Left lung (tissue), 10 donors: ENCODE measurements around the gene FUT3. TPM values are rescaled to one million over a fixed set of nuclear protein-coding genes. Genes with fewer than 3 reads are reported as not detected.
"Not testable (repeated sequence)": the region's sequence is repeated elsewhere in the genome, so short reads cannot be mapped to it uniquely, and the experiment has no call there.

ENCODE experiments used
- ATAC-seq: fragments of 200-7000 bp; cut with Tn5 transposase; one replicate; pipeline ENCODE4 v1.9.1; 2020; ENCODE audit warnings: moderate library complexity
- DNase-seq, 4 donors: peaks; one replicate each; pipeline ENCODE4 v3.0.0-alpha.2; 2013 to 2020
- H3K27ac ChIP-seq, 2 donors: fragments of 200-600 bp; sonication (generic) in 1 of 2; one replicate each; pipeline versions ENCODE4 v1.5.0 to v1.8.0; 2020 to 2021
- H3K27me3 ChIP-seq, 2 donors: fragments of 200-600 bp; sonication (generic) in 1 of 2; one replicate each; pipeline versions ENCODE4 v1.5.0 to v1.8.0; 2020 to 2021
- H3K36me3 ChIP-seq, 2 donors: fragments of 200-600 bp; sonication (generic) in 1 of 2; one replicate each; pipeline versions ENCODE4 v1.5.0 to v1.8.0; 2020 to 2021
- H3K4me1 ChIP-seq, 2 donors: fragments of 200-600 bp; one replicate each; pipeline ENCODE4 v1.8.0; 2021
- H3K4me3 ChIP-seq, 2 donors: fragments of 200-600 bp; sonication (generic) in 1 of 2; one replicate each; pipeline versions ENCODE4 v1.5.0 to v1.8.0; 2020 to 2021; ENCODE audit warnings: mild to moderate bottlenecking in 1 of 2
- H3K9me3 ChIP-seq, 2 donors: fragments of 200-600 bp; sonication (generic) in 1 of 2; one replicate each; pipeline versions ENCODE4 v1.5.0 to v1.8.0; 2020 to 2021
- intact Hi-C, 2 donors: fragments of 100-400 bp; cut with DNase I; formaldehyde crosslinking; loops; one replicate each; pipeline versions ENCODE4 v1.11.2 to v1.14.2; 2022
- polyA plus RNA-seq, 6 donors: library from polyadenylated mRNA; unstranded; fragments of 120-200 nt; gene quantifications; one replicate each; pipeline ENCODE4 v1.2.1, GENCODE V29; 2013; ENCODE audit not compliant: insufficient read length in 6 of 6
- total RNA-seq, 2 donors: library from RNA; stranded (reverse); fragmentation: NEBNext Ultra II Directional; extraction: Animal tissue kit (Norgen Biotek cat#: 25700); gene quantifications; one replicate each; pipeline ENCODE4 v1.2.1, GENCODE V29; 2021
- TF ChIP-seq, protein P1 (sequence below), 2 donors: fragments of 200-600 bp; sonication (generic) in 1 of 2; IDR thresholded peaks; one replicate each; pipeline versions ENCODE4 v1.5.0 to v1.8.0; 2021; ENCODE audit warnings: antibody characterized with exemption in 2 of 2
- donor health status: DM: no; HTN: yes; CAD: no.
- donor health status: DM: no; HTN: no; CAD: no.

The FUT3 gene
- total and polyA plus RNA-seq, 8 donors = 0.28 to 31.4 (median 0.51) TPM; not detected in 2

DNA sequence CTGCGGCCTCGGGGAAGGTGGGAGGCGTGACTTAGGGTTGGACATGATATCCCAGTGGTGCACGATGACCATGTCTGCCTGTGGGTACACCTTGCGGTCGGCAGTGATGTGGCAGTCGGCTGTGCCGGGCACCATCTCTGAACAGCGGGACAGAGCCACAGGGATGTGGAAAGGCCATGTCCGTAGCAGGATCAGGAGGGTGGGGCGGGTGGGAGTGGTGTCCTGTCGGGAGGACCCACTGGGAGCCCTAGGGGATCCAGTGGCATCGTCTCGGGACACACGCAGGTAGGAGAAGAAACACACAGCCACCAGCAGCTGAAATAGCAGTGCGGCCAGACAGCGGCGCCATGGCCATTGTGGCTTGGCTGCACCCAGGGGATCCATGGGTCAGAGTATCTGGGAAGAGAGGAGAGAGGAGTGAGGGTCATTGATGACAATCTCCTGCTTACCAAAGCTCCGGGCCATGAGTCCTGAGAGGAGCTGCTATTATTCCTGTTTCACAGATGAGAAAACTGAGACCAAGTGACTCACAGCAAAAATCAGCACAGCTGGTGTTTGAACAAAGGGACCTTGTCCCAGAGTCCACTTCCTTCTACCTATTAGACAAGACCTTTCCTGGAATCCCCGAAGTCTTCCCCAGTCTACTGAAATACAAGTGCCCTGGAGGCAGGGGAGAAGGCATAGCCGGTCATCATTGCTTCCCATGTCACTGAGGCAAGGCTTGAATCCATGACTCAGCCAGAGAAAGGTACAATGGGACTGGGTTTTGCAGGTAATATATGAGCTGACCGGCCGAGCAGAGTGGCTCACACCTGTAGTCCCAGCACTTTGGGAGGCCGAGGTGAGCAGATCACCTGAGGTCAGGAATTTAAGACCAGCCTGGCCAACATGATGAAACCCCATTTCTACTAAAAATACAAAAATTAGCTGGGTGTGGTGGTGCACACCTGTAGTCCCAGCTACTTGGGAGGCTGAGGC lies 6.5 kb downstream of the FUT3 start:
- intact Hi-C loops = no loop called here
- Histone ChIP-seq H3K4me3 (no peak overlapping the region), H3K4me1 (peaks cover 0 to 1% of the 10 kb centered on the region in 2 donors), H3K27ac (no peak overlapping the region), H3K9me3 (no peaks in the 10 kb centered on the region), H3K27me3 (no peaks in the 10 kb centered on the region), H3K36me3 (no peaks in the 10 kb centered on the region)
- DNase-seq (no peak), ATAC-seq (no peak)
- TF ChIP-seq, protein P1, sequence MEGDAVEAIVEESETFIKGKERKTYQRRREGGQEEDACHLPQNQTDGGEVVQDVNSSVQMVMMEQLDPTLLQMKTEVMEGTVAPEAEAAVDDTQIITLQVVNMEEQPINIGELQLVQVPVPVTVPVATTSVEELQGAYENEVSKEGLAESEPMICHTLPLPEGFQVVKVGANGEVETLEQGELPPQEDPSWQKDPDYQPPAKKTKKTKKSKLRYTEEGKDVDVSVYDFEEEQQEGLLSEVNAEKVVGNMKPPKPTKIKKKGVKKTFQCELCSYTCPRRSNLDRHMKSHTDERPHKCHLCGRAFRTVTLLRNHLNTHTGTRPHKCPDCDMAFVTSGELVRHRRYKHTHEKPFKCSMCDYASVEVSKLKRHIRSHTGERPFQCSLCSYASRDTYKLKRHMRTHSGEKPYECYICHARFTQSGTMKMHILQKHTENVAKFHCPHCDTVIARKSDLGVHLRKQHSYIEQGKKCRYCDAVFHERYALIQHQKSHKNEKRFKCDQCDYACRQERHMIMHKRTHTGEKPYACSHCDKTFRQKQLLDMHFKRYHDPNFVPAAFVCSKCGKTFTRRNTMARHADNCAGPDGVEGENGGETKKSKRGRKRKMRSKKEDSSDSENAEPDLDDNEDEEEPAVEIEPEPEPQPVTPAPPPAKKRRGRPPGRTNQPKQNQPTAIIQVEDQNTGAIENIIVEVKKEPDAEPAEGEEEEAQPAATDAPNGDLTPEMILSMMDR (IDR thresholded peaks at IDR 0.05) = no peak

DNA sequence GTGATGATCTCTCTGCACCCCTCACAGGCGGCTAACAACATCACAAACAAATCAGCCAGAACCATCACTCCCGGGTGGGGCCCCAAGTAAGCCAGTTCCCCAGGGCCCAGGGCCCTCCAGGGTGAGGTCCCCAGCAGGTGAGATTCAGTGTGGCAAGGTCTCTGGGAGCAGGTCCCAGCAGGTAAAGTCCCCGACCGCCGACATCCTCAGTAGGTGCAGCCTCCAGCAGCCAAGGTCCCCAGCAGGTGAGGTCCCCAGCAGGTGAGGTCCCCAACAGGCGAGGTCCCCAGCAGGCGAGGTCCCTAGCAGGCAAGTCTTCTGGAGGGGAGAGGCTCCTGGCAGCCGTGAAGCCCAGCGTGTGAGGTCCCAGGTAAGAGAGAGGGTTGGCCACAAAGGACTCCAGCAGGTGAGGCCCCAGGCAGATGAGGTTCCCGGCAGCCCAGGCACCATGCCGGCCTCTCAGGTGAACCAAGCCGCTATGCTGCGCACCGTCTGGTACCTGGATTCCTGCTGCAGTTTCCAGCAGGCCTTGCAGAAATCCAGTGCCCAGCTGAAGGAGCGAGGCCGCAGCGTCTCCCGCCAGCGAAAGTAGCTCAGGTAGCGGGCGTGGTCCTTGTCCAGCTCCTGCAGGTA lies 7.8 kb downstream of the FUT3 start:
- DNase-seq (no peak), ATAC-seq (no peak)
- peaks cover 0 to 2% of the 10 kb centered on the region in 2 donors for H3K27me3 ChIP-seq
- H3K4me3 ChIP-seq = no peak overlapping the region
- intact Hi-C loops = no loop called here
- no peak overlapping the region for H3K27ac ChIP-seq
- no peaks in the 10 kb centered on the region for H3K36me3 ChIP-seq
- H3K9me3 ChIP-seq = no peaks in the 10 kb centered on the region
- TF ChIP-seq, protein P1 (IDR thresholded peaks at IDR 0.05) = no peak
- H3K4me1 ChIP-seq = peaks cover 0 to 7% of the 10 kb centered on the region in 2 donors

DNA sequence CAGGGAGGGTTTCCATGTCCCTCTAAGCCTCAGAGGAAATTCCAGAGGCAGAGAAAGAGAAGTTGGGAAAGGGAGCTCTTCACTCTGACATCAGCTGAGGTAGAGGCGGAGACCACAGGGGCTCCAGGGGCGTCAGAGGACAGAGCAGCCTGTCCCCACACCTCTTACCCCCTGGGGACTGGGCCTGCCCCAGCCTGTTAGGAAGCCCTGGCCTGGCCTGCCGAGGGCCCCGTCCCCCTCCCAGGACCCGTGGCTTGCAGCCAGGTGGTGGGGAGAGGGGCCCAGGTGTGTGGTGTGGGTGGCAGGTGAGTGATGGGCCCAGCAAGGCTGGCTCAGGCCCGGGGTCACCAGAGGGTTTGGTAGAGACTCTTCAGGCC lies 9.5 kb downstream of the FUT3 start:
- DNase-seq, H3K4me1 ChIP-seq, H3K9me3 ChIP-seq, ATAC-seq, H3K4me3 ChIP-seq, H3K36me3 ChIP-seq, H3K27ac ChIP-seq, intact Hi-C loops: not testable (repeated sequence)
- peaks cover 0 to 11% of the 10 kb centered on the region in 2 donors for H3K27me3 ChIP-seq

DNA sequence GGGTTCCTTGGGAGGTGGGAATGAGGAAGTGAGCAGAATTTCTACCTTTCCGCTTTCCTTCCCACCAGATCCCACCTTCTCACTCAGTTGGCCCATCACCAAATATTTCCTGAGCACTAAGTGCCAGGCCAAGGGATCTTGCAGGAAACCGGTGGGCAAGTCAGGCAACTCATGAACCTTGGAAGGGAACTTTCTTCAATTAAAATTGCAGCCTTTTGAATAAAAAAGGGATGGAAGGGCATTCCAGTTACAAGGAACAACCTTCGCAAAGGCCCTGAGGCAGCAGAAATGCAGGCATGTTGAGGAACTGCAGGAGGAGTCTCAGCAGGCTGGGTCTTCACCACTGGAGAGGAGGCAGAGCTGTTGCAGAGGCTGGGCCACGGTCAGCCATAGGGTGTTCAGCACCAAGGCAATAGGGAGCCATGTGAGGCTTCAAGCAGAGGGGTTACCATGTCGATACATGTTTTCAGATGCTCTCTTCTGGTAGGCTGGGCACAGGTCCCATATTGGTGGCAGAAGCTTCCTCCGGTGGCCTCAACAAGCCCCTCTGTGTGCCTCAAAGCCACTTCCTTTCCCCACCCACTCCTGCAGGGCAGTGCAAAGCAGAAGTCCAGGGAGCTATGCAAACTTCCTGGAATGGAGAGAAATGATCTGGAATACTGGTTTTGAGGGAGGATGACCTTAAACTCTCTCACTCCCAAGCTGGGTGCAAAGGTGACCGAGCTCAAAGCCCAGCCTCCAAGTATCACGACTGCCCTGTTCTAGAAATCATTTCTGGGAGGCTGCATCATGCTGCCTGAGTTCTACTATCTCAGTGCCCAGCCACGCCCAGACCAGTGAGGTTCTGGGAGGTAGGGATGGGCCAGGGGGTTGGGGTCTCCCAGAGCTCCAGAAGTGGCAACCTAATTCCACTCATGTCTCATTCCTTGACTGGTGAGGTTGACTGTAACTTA lies 11.9 kb downstream of the FUT3 start, which contains the start of gene FUT6:
Gene FUT6, minus strand, starts transcription at position 638 of the 953 bp plus-strand sequence. CDS start 7,135 bp downstream, outside the sequence.
- Histone ChIP-seq H3K4me1 (peaks cover 0 to 7% of the 10 kb centered on the region in 2 donors), H3K36me3 (no peaks in the 10 kb centered on the region), H3K4me3 (no peak within 1 kb of the TSS), H3K9me3 (no peaks in the 10 kb centered on the region), H3K27me3 (peaks cover 0 to 15% of the 10 kb centered on the region in 2 donors), H3K27ac (no peak within 1 kb of the TSS)
- ATAC-seq (no peak), DNase-seq (no peak)
- TF ChIP-seq, protein P1 (IDR thresholded peaks at IDR 0.05) = no peak
- intact Hi-C loops = no loop called here

DNA sequence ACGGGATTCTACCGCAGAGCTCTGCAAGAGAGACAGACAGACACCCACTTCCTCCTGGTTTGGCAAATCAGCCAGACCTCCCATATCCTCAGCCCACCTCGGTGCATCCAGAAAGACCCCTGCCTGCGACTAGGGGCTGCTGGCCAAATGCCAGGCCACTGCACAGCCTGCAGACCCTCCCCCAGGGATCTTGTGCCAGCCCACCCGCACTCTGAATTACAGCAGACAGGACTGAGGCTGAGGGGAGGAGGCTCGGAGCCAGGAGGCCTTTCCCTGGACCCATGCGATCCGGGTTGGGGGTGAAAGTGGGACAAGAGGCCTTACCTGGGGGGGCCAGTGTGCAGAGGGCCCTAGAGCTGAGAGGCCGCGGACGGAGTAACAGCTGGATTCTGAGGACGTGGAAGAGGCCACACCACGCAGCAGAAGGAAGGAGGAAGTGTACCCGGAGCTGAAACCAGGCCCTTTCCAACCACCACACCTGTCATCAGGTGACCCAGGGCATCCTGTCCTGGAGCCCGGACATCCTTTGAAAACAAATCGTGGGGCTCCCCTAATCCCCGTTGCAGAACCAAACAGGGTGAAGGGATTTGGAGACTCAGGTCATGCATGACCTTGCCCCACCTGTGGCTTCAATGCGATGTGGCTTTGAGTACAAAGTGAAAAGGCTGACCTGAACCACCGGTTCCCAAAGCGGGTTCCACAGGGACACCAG lies 12.7 kb downstream of the FUT3 start:
- peaks cover 0 to 7% of the 10 kb centered on the region in 2 donors for H3K4me1 ChIP-seq
- H3K36me3 ChIP-seq = no peaks in the 10 kb centered on the region
- H3K4me3 ChIP-seq = no peak overlapping the region
- DNase-seq (no peak), ATAC-seq (no peak)
- H3K27ac ChIP-seq = no peak overlapping the region
- TF ChIP-seq, protein P1 (IDR thresholded peaks at IDR 0.05) = no peak
- intact Hi-C loops = no loop called here
- peaks cover 0 to 20% of the 10 kb centered on the region in 2 donors for H3K27me3 ChIP-seq
- H3K9me3 ChIP-seq = no peaks in the 10 kb centered on the region
